Measurements from ENCODE around the gene RAPGEF2.

DNA sequence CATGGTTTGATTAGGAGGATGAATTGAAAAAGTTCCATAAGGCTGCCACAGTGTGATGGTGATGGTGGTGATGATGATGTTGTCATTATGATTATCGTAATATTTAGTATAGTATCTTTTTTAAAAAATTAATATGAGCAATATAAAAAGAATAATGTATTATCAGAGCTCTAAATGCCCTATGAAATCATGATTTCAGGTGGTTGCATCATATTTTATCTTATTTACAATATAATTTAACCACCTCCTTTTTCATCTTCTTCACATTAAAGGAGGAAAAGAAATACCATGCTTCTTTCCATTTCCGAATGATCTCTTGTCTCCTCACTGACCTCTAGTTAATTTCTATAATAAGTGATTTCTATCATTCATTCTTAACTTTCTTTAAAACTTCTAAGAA lies 225.9 kb downstream of the RAPGEF2 start:
- TF ChIP-seq POLR2A (IDR thresholded peaks at IDR 0.05), result no peak
- TF ChIP-seq, protein P1, sequence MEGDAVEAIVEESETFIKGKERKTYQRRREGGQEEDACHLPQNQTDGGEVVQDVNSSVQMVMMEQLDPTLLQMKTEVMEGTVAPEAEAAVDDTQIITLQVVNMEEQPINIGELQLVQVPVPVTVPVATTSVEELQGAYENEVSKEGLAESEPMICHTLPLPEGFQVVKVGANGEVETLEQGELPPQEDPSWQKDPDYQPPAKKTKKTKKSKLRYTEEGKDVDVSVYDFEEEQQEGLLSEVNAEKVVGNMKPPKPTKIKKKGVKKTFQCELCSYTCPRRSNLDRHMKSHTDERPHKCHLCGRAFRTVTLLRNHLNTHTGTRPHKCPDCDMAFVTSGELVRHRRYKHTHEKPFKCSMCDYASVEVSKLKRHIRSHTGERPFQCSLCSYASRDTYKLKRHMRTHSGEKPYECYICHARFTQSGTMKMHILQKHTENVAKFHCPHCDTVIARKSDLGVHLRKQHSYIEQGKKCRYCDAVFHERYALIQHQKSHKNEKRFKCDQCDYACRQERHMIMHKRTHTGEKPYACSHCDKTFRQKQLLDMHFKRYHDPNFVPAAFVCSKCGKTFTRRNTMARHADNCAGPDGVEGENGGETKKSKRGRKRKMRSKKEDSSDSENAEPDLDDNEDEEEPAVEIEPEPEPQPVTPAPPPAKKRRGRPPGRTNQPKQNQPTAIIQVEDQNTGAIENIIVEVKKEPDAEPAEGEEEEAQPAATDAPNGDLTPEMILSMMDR (IDR thresholded peaks at IDR 0.05), result no peak
